Loucy (cell line): Measurements from ENCODE around the gene KRT38.

ENCODE experiments used
- H2AFZ ChIP-seq: fragments of 200-600 bp; sonication (generic); 2 replicates; pipeline ENCODE4 v1.6.0; 2016; ENCODE audit warnings: antibody characterized with exemption, mild to moderate bottlenecking, low read length, moderate library complexity
- H3F3A ChIP-seq: fragments of 200-600 bp; 2 replicates; pipeline ENCODE4 v1.6.0; 2016; ENCODE audit warnings: antibody characterized with exemption, low read depth, mild to moderate bottlenecking
- H3K27me3 ChIP-seq: fragments of 200-600 bp; sonication (generic); 2 replicates; pipeline ENCODE4 v1.6.1; 2014; ENCODE audit warnings: low read length, mild to moderate bottlenecking; ENCODE audit not compliant: insufficient read depth, poor library complexity, severe bottlenecking
- H3K36me3 ChIP-seq: fragments of 200-600 bp; sonication (generic); 2 replicates; pipeline ENCODE4 v1.6.1; 2016; ENCODE audit warnings: low read length; ENCODE audit not compliant: insufficient read depth
- H3K4me1 ChIP-seq: fragments of 200-600 bp; sonication (generic); 2 replicates; pipeline ENCODE4 v1.5.1; 2014; ENCODE audit warnings: low read length, mild to moderate bottlenecking; ENCODE audit not compliant: insufficient read depth, poor library complexity, severe bottlenecking
- H3K4me2 ChIP-seq: fragments of 200-600 bp; sonication (generic); 2 replicates; pipeline ENCODE4 v1.6.0; 2014; ENCODE audit warnings: antibody characterized with exemption, low read length, low read depth, mild to moderate bottlenecking; ENCODE audit not compliant: poor library complexity, severe bottlenecking
- H3K4me3 ChIP-seq: fragments of 200-600 bp; sonication (generic); 2 replicates; pipeline ENCODE4 v1.5.1; 2014; ENCODE audit warnings: low read length, mild to moderate bottlenecking, mixed read lengths; ENCODE audit not compliant: poor library complexity, severe bottlenecking
- H3K79me2 ChIP-seq: fragments of 200-600 bp; sonication (generic); 2 replicates; pipeline ENCODE4 v1.6.1; 2014; ENCODE audit warnings: low read length; ENCODE audit not compliant: insufficient read depth
- H3K9ac ChIP-seq: fragments of 200-600 bp; sonication (generic); 2 replicates; pipeline ENCODE4 v1.6.0; 2014; ENCODE audit warnings: mild to moderate bottlenecking, low read depth, low read length, moderate library complexity; ENCODE audit not compliant: poor library complexity, severe bottlenecking
- H3K9me2 ChIP-seq: fragments of 200-600 bp; sonication (generic); replicated peaks from 2 replicates; pipeline ENCODE4 v1.6.1; 2016; ENCODE audit warnings: low read depth, low read length, mixed read lengths
- H3K9me3 ChIP-seq: fragments of 200-600 bp; sonication (generic); 2 replicates; pipeline ENCODE4 v1.6.1; 2014; ENCODE audit warnings: mild to moderate bottlenecking, antibody characterized with exemption, low read length, low read depth; ENCODE audit not compliant: insufficient read depth
- H4K20me1 ChIP-seq: fragments of 200-600 bp; sonication (generic); 2 replicates; pipeline ENCODE4 v1.6.0; 2014; ENCODE audit warnings: antibody characterized with exemption, low read length, mild to moderate bottlenecking; ENCODE audit not compliant: insufficient read depth, poor library complexity, severe bottlenecking
- CTCF ChIP-seq: fragments of 200-600 bp; sonication (generic); conservative IDR thresholded peaks from 2 replicates; pipeline ENCODE4 v1.5.1; 2014; ENCODE audit warnings: mild to moderate bottlenecking, antibody characterized with exemption, low read length
- EZH2phosphoT487 ChIP-seq: fragments of 200-600 bp; IDR thresholded peaks from 2 replicates; pipeline ENCODE4 v1.6.1; 2018; ENCODE audit warnings: antibody characterized with exemption, mild to moderate bottlenecking, moderate library complexity, borderline replicate concordance

The KRT38 gene

GRCh38 chr17:41439375-41439774 is 1.4 kb downstream of the KRT38 start:
- H2AFZ ChIP-seq: no peak overlapping the region
- H3K27me3 ChIP-seq: peaks cover 7% of the 10 kb centered on the region
- H3K79me2 ChIP-seq: no peaks in the 10 kb centered on the region
- no peaks in the 10 kb centered on the region for H4K20me1 ChIP-seq
- H3K4me3 ChIP-seq: no peak overlapping the region
- no peak for TF ChIP-seq CTCF
- TF ChIP-seq EZH2phosphoT487: no peak
- H3K36me3 ChIP-seq: no peaks in the 10 kb centered on the region
- no peaks in the 10 kb centered on the region for H3K9me2 ChIP-seq
- H3K9me3 ChIP-seq: no peaks in the 10 kb centered on the region
- no peaks in the 10 kb centered on the region for H3F3A ChIP-seq
- no peaks in the 10 kb centered on the region for H3K4me1 ChIP-seq
- no peak overlapping the region for H3K4me2 ChIP-seq
- H3K9ac ChIP-seq: no peak overlapping the region

DNA sequence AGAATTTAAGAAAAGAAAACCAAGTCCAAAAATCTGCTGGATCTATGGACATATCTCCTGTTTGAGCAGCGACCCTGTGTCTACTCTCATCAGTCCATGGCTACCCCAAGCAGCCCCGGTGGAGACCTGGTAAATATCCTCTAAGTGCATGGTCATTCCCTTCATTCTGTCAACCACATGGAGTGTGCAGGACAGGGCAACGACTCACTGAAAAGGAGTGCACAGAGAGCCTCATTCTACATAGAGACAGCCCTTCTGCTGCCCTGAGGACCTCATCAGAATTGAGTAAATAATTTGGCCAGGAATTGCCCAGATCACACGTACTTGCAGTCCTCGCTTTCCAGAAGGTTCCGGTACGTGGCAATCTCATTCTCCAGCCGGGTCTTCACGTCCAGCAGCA is 3.0 kb downstream of the KRT38 start:
- no peak overlapping the region for H2AFZ ChIP-seq
- TF ChIP-seq CTCF (no peak), EZH2phosphoT487 (no peak)

GRCh38 chr17:41437254-41437653 is 3.5 kb downstream of the KRT38 start:
- H3K79me2 ChIP-seq: no peaks in the 10 kb centered on the region
- H3K9me3 ChIP-seq: no peaks in the 10 kb centered on the region
- no peaks in the 10 kb centered on the region for H3K36me3 ChIP-seq
- TF ChIP-seq EZH2phosphoT487 (no peak), CTCF (no peak)
- no peaks in the 10 kb centered on the region for H3K9me2 ChIP-seq
- no peak overlapping the region for H3K4me3 ChIP-seq
- no peak overlapping the region for H3K4me2 ChIP-seq
- H3F3A ChIP-seq: no peaks in the 10 kb centered on the region
- H2AFZ ChIP-seq: no peak overlapping the region
- no peaks in the 10 kb centered on the region for H4K20me1 ChIP-seq
- no peaks in the 10 kb centered on the region for H3K27me3 ChIP-seq
- no peak overlapping the region for H3K9ac ChIP-seq
- H3K4me1 ChIP-seq: no peaks in the 10 kb centered on the region

More for the DNA sequence above, 3.0 kb downstream of the KRT38 start:
- Histone ChIP-seq H3F3A (no peaks in the 10 kb centered on the region), H3K4me3 (no peak overlapping the region), H3K9ac (no peak overlapping the region), H3K27me3 (no peaks in the 10 kb centered on the region), H3K9me3 (no peaks in the 10 kb centered on the region), H3K4me1 (no peaks in the 10 kb centered on the region), H3K79me2 (no peaks in the 10 kb centered on the region), H3K36me3 (no peaks in the 10 kb centered on the region), H3K9me2 (no peaks in the 10 kb centered on the region), H3K4me2 (no peak overlapping the region), H4K20me1 (no peaks in the 10 kb centered on the region)
